Measurements from ENCODE around the gene F8.

DNA sequence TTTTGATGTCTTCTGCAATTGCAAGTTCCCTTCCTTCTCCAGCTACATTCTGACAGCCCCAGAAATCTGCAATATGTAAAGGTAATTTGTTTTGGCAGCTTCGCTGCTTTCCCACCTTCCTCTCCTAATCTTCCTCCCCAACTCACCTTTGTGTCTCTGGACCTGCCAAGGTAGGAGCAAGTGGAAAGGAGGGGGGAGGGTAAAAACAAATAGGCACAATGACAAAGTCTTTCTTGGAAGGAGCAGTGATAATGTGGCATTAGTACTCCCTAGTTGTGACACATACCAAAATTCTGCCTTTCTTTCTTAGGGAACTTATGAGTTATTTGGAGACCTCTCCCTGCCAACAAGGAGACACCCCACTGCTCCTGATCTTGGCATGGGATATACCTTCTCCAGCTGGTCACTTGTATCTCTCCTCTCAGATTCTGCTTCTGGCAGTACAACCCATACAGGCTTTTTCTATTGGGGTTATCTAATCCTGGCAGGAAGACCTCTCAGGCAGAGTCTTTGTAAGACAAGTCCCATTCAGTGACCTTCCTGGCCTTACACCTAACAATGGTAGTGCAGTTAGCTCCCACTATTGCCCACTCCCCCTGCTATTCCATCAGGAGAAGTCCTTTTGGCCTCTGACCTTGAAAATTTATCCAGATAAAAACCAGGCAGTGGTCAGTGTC is 24.2 kb downstream of the F8 start:
- TF ChIP-seq, protein P1, sequence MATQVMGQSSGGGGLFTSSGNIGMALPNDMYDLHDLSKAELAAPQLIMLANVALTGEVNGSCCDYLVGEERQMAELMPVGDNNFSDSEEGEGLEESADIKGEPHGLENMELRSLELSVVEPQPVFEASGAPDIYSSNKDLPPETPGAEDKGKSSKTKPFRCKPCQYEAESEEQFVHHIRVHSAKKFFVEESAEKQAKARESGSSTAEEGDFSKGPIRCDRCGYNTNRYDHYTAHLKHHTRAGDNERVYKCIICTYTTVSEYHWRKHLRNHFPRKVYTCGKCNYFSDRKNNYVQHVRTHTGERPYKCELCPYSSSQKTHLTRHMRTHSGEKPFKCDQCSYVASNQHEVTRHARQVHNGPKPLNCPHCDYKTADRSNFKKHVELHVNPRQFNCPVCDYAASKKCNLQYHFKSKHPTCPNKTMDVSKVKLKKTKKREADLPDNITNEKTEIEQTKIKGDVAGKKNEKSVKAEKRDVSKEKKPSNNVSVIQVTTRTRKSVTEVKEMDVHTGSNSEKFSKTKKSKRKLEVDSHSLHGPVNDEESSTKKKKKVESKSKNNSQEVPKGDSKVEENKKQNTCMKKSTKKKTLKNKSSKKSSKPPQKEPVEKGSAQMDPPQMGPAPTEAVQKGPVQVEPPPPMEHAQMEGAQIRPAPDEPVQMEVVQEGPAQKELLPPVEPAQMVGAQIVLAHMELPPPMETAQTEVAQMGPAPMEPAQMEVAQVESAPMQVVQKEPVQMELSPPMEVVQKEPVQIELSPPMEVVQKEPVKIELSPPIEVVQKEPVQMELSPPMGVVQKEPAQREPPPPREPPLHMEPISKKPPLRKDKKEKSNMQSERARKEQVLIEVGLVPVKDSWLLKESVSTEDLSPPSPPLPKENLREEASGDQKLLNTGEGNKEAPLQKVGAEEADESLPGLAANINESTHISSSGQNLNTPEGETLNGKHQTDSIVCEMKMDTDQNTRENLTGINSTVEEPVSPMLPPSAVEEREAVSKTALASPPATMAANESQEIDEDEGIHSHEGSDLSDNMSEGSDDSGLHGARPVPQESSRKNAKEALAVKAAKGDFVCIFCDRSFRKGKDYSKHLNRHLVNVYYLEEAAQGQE (IDR thresholded peaks at IDR 0.05; ENCODE audit: insufficient read depth in 1 of 2, low read depth in 2 of 2, low read length in 1 of 2) = no peak
- TF ChIP-seq, protein P2, sequence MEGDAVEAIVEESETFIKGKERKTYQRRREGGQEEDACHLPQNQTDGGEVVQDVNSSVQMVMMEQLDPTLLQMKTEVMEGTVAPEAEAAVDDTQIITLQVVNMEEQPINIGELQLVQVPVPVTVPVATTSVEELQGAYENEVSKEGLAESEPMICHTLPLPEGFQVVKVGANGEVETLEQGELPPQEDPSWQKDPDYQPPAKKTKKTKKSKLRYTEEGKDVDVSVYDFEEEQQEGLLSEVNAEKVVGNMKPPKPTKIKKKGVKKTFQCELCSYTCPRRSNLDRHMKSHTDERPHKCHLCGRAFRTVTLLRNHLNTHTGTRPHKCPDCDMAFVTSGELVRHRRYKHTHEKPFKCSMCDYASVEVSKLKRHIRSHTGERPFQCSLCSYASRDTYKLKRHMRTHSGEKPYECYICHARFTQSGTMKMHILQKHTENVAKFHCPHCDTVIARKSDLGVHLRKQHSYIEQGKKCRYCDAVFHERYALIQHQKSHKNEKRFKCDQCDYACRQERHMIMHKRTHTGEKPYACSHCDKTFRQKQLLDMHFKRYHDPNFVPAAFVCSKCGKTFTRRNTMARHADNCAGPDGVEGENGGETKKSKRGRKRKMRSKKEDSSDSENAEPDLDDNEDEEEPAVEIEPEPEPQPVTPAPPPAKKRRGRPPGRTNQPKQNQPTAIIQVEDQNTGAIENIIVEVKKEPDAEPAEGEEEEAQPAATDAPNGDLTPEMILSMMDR (IDR thresholded peaks at IDR 0.05) = no peak
- TF ChIP-seq SIN3A (IDR thresholded peaks at IDR 0.05; ENCODE audit: borderline replicate concordance, insufficient read depth, low read depth, low read length) (no peak), POLR2AphosphoS5 (IDR thresholded peaks at IDR 0.05; ENCODE audit: low read depth, low read length) (no peak)
